Measurements from ENCODE around the gene NOC4L.

GRCh38 chr12:132137483-132138125 lies 6.7 kb upstream of the NOC4L start:
- TF ChIP-seq CTCF (IDR thresholded peaks at IDR 0.05): no peak
- TF ChIP-seq ZFX (IDR thresholded peaks at IDR 0.05; ENCODE audit: borderline replicate concordance): no peak
